HUDEP-2 (cell line): ENCODE data around the gene STK38L.
A peak's percentile ranks its signal among the peaks of the same experiment; 100 is the strongest.

Source experiments
- DNase-seq, 76 experiments: peaks; one replicate each; lab custom pipeline; 2025; ENCODE audit not compliant: unreplicated experiment in 76 of 76; lab: John Stamatoyannopoulos, UW

Gene STK38L

GRCh38 chr12:27343255-27344000 is 99.3 kb downstream of the STK38L start:
- DNase-seq: no peak

GRCh38 chr12:27344246-27344645 is 100.2 kb downstream of the STK38L start:
- DNase-seq: no peak

- no peak for DNase-seq
Measured at GRCh38 chr12:27344760-27345159, 100.7 kb downstream of the STK38L start.

- no peak for DNase-seq
Measured at GRCh38 chr12:27345376-27345775, 101.3 kb downstream of the STK38L start.

GRCh38 chr12:27347779-27348178 is 103.7 kb downstream of the STK38L start:
- no peak for DNase-seq

GRCh38 chr12:27351476-27351875 is 107.4 kb downstream of the STK38L start:
- no peak for DNase-seq

- DNase-seq: no peak
Measured at GRCh38 chr12:27355486-27355885, 111.4 kb downstream of the STK38L start.

GRCh38 chr12:27355979-27356378 is 111.9 kb downstream of the STK38L start:
- DNase-seq: no peak

GRCh38 chr12:27359578-27360340 is 115.7 kb downstream of the STK38L start:
- peak in 1 of 76 experiments; percentile 3 for DNase-seq

- DNase-seq: no peak
Measured at GRCh38 chr12:27361372-27361771, 117.3 kb downstream of the STK38L start.

GRCh38 chr12:27366621-27367020 is 122.5 kb downstream of the STK38L start:
- DNase-seq: no peak

- DNase-seq: no peak
Measured at GRCh38 chr12:27367078-27367477, 123.0 kb downstream of the STK38L start.
